Activated CD8-positive, alpha-beta memory T cell treated with anti-CD3 and anti-CD28 coated beads, Interleukin-2, amount 50 U/mL, for 1 hour (primary cell): ENCODE measurements around the gene ARHGAP36.

Source experiments
- DNase-seq: peaks from one replicate; pipeline ENCODE4 v3.0.0-alpha.2; 2020; ENCODE audit errors: extremely low read depth

Gene ARHGAP36

GRCh38 chrX:131058136-131058868, at the start of gene ARHGAP36:
TSS of gene ARHGAP36 (plus strand) at chrX:131058346. CDS start at chrX:131081666, 23,320 bp downstream.
- no peak for DNase-seq

DNA sequence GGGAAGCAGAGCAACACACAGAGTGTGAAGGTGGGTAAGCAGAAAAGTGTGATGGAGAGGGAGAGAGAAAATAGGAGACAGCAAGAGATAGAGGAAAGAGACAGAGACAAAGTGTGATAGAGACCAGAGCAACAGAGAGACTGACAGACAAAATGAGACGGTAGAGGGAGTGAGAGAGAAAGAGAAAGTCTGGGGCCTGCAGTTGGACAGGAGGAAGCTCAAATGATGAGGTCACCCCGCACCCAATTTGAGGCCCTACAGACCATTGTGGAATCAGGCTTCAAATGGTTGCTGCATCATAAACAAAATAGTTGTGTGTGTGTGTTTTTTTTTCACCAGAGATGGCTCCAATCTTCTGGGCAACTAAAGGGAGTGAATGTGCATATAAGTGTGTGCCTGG, 48.0 kb upstream of the ARHGAP36 start:
- no peak for DNase-seq

GRCh38 chrX:131025336-131025735, 32.8 kb upstream of the ARHGAP36 start:
- DNase-seq: no peak

DNA sequence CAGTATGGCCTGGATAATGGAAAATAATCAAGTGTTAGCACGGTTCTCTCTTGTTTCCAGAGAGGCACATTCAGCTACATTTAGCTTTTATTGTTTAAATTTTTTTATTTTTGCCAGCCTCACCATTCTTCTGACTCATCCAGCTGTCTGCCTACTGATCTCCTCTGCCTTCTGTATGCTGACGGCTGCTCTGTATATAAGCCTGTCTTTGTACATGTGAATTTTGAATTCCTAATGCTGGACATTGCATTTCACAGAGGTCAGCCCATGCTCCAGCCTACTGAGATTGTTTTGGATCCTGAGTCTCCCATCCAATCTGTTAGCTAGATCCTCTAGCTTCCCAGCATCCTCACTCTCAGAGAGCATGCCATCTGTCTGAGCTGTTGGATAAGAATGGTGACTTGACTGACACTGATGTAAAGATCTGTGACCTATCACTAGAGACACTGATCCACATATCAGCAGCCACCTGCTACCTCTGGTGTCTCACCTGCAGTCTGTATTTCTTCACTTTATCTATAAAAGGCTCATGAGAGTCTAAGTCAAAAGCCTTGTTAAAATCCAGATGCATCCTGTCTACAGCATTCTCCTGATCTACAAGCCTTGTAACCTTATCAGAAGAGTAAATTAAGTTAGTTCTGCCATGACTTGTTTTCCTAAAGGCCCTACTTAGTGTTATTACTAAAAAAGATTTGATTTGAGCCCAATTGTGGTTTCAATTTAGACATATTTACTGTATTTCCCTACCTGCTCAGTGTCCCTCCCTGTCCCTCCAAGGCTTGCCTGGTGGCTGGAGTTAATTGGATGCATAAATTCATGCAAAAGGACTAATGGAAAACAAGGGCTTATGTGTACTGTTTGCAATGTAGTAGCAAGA, 25.6 kb upstream of the ARHGAP36 start:
- no peak for DNase-seq

DNA sequence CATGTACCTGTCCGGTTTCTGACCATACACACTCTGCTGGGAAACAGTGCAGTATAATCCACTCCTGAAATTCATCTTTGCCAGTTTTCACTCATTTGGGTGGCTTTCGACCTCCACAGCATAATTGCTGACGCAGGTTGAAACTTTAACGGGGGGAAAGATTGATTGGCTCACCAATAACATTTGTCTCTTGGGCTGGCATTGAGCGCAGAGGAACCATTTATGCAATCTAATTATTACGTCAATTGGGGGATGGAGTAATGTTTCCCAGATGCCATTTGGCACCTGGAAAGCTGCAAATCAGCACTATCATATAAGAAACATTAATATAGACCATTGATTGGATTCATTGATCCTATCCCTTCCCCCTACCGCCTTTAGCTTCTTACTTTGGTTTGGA, 24.1 kb upstream of the ARHGAP36 start:
- no peak for DNase-seq

- DNase-seq: no peak
Observed at GRCh38 chrX:131040781-131041180, 17.4 kb upstream of the ARHGAP36 start.

DNA sequence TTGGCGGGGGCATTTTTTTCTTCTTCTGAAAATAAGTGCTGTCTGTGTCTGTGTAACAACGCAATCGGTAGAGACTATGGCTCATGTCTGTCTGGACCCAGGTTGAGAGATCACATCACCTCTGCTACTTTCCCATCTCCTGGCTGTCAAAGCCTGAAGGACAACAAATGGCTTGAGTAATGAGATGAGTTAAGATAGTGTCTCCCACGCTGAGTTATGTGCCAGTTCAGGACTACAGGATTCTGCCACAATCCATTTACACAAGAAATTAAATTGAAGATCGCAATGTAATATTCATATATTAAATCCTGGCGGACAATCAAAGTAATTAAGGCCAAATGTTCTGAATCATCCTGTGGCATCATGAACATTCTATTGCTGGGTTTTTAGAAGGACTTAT, 16.5 kb upstream of the ARHGAP36 start:
- no peak for DNase-seq

GRCh38 chrX:131045726-131046125, 12.4 kb upstream of the ARHGAP36 start:
- DNase-seq: no peak

GRCh38 chrX:131046596-131046995, 11.6 kb upstream of the ARHGAP36 start:
- no peak for DNase-seq

GRCh38 chrX:131047180-131047579, 11.0 kb upstream of the ARHGAP36 start:
- no peak for DNase-seq

DNA sequence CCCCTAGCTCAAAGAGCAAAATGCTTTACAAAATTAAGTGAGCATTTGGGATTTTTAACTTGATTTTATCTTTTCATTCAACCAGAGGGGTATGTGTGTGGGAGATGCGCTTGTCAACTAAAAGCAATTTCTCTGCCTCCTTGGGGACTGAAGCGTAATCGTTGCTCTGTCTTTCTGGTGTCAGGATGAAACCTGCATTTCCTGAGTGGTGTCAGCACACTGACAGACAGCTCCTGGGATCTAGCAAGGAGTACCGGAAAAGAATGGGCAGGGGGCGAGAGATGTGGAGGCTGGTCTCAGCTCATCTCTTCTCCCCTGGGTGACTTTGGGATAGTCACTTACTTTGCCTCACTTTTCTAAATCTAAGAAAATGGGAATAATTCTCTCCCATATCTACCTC, 5.1 kb upstream of the ARHGAP36 start:
- no peak for DNase-seq

DNA sequence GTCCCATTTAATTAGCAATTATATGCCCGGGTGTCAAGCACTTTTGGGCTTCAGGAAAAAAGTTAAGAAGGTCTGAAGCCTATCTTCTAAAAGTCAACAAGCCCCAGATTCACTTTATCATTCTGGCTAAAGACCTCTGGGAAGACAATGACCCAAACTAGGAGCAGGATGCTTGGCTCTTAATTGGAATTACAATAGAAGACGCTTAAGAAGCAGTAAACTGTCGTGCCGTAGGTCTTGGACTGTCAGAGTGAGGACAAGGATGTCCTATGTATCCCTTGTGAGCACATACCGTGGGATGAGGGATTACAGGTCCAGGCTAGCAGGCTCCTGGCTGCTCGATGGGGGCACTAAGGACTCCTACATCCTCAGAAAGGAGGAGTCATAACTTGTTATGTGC, 3.2 kb upstream of the ARHGAP36 start:
- no peak for DNase-seq

DNA sequence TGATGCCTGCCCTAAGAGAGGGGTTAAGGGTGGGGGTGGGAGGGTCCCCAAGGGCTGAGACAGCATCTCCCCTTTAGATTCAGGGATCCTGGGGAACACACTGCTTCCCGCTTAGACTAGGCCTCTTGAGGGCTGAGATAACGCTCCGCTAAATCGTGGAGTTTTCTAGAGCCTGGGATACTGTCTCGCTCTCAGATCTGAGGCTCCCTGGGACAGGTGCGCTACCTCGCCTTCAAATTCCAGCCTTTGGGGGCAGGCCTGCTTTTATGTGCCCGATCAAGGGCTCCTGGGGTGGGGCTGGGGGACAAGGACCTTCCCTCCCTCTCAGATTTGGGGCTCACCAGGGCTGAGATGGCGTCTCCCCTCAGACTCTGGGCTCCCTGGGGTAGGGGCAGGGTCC, 440 bp upstream of the ARHGAP36 start:
- DNase-seq: no peak

DNA sequence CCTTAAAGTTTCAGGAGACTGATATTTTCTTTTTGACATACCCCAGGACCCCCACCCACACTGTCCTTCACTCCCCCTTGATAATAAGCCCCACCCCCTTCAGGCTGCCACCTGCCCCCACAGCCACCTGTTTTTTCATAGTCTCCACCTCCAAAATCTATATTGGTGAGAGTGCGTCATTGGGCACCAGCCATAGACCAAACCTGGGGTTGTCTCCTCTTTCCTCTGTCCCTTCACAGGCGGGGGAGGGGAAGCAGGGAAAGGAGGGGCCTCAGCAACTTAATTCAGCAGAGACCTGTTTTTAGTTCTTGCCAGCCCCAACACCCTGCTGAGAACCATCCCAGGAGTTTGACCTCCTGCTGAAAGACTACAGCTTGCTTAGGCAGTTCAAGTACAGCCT, 1.1 kb downstream of the ARHGAP36 start:
- no peak for DNase-seq

GRCh38 chrX:131060147-131060546, 2.0 kb downstream of the ARHGAP36 start:
- no peak for DNase-seq

DNA sequence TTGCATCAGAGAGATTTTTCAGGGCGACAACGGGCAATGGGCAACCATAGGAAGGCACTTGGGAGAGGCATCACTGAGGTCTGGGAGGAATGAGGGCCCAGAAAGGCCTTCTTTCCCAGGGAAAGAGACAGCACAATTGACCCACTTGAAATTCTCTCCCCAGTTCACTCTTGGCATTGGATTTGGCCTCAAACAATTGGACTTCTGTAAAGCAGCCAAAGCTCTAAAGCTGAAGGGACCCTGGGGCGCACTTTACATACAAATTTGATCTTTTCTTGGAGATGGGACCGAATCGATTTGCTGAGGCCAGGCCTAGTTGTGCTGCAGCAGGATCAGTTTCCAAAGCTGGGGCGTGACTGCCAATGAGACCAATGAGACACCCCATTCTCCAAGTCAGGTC, 3.2 kb downstream of the ARHGAP36 start:
- no peak for DNase-seq

DNA sequence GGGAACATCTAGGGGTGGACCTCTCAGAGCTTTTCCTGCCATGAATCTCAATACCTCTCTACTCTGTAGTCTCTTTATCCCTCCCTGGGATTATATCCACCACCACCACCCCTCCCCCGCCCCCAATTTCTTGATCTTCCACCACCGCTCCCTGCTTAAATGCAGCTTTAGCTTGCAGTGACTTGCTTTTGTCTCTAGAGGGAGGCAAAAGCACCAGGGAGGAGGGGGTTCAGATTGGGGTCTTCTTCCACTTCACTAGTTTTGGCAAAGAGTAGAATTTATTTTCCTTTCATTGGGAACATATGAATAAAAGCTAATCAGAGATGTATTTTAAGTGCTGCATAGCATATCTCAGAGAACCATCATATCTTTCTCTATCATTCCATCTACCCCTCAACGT, 5.5 kb downstream of the ARHGAP36 start:
- DNase-seq: no peak

DNA sequence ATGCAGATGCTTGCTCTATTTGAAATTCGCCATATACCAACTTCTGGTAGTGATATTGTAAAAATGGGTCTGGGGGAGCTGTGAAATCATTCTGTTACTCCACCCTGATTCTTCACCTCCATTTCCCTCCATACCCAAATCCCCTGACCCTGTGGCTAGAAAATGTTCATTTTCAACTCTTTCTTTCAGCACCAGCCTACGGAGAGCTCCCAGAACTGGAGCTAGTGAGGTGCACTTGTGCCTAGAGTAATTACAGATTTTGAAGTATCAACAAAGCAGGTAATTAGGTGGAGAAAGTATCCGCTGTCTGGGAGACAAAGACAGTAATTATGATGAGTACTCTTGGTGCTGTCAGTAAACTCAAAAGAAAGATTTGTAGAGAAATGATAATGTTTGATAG, 8.1 kb downstream of the ARHGAP36 start:
- no peak for DNase-seq

DNA sequence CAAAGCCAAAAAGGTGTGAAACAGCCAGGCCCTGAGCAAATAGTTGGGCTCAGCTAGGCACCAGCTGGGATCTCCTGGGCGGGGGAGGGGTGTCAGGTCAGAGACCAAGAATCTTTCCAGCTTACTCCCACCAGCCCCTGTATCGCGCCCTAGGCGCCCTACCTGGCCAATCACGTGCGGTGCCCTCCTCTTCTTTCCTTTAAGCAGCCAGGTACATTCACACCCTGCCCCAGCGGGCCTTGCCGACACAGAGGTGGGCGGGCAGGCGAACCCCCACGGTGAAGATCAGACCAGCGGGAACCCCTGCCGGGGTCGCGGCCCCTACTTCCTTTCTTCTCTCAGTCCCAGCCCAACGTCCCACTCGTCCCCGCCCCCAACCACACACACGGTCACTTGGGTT, 9.1 kb downstream of the ARHGAP36 start:
- no peak for DNase-seq

GRCh38 chrX:131067846-131068745, 9.9 kb downstream of the ARHGAP36 start:
- DNase-seq: no peak

DNA sequence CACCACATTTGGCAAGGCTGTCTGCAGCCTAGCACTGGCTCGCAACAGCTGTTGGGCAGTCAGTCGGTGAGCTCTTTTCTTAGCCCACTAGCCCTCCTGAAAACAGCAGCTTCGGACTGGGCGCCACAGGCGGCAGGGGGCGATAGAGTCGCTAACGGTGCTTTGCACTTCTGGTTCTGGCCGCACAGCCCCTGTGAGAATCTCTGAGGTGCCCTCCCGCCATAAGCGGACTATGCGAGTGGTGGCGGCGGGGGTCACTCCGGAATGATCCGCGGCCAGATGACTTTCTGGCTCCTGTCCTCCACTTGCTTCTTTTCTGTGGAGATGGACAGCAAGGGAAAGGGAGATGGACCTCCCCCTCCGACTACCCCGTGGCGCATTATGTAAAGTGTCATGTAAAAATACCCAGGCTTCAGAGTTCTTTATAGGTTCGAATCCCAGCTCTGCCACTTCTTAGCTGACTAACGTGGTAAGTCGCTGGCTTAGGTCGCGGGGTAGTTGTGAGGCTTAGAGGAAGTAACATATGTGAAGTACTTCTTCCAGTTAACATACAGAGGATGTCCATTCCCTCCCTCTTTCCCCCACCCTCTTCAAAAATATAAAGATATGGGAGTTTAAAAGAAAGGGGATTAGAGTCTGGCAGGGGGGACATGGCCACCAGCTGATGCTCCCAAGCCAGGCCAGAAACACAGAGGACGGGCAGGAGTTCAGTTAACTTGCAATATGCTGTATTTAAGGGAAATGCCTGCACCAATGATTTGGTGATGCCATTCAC, 11.0 kb downstream of the ARHGAP36 start:
- no peak for DNase-seq
